ENCODE results near the gene PPP1R15B.

DNA sequence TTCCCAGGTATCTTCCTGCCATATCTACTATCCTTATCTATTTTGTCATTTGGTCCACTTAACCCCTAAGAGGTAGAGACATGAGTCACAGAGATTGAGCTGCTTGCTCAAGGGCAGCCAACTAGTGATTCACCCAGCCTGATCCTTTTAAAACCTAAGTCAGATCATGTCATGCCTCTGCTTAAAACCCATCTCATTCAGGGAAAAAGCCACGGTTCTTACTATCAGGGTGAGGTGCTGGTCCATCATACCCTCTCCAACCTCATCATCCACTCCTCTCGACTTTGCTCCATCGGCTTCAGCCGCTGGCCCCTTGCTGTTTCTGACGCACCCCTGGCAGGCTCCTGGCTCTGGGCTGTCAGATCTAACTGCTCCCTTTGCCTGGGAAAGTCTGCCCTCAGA lies 14.4 kb upstream of the PPP1R15B start:
- TF ChIP-seq, protein P1, sequence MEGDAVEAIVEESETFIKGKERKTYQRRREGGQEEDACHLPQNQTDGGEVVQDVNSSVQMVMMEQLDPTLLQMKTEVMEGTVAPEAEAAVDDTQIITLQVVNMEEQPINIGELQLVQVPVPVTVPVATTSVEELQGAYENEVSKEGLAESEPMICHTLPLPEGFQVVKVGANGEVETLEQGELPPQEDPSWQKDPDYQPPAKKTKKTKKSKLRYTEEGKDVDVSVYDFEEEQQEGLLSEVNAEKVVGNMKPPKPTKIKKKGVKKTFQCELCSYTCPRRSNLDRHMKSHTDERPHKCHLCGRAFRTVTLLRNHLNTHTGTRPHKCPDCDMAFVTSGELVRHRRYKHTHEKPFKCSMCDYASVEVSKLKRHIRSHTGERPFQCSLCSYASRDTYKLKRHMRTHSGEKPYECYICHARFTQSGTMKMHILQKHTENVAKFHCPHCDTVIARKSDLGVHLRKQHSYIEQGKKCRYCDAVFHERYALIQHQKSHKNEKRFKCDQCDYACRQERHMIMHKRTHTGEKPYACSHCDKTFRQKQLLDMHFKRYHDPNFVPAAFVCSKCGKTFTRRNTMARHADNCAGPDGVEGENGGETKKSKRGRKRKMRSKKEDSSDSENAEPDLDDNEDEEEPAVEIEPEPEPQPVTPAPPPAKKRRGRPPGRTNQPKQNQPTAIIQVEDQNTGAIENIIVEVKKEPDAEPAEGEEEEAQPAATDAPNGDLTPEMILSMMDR (IDR thresholded peaks at IDR 0.05), result no peak
- peak in 1 of 2 donors; percentile 36 for TF ChIP-seq POLR2A (IDR thresholded peaks at IDR 0.05)
